Spinal cord (tissue), 10 donors: ENCODE results near the gene MSH2. TPM values are rescaled to one million over a fixed set of nuclear protein-coding genes. Genes with fewer than 3 reads are reported as not detected.
"Not testable (repeated sequence)": the region's sequence is repeated elsewhere in the genome, so short reads cannot be mapped to it uniquely, and the experiment has no call there.

Source experiments
- DNase-seq, 6 donors: peaks; one replicate each; pipeline versions ENCODE4 v3.0.0 to v3.0.0-alpha.2; 2013 to 2015; ENCODE audit warnings: low spot score in 6 of 6, low read depth in 4 of 6
- H3K27ac ChIP-seq: one replicate; pipeline ENCODE4 v1.5.1; 2013; ENCODE audit warnings: low read depth, low read length, control low read depth
- H3K27me3 ChIP-seq: one replicate; pipeline ENCODE4 v1.6.1; 2013; ENCODE audit warnings: low read length; ENCODE audit not compliant: control insufficient read depth, insufficient read depth
- H3K36me3 ChIP-seq: one replicate; pipeline ENCODE4 v1.6.1; 2013; ENCODE audit warnings: low read length; ENCODE audit not compliant: control insufficient read depth, insufficient read depth
- H3K4me1 ChIP-seq: one replicate; pipeline ENCODE4 v1.6.1; 2013; ENCODE audit warnings: low read length; ENCODE audit not compliant: control insufficient read depth, insufficient read depth
- H3K4me3 ChIP-seq: one replicate; pipeline ENCODE4 v1.5.1; 2013; ENCODE audit warnings: low read depth, low read length, control low read depth
- H3K9me3 ChIP-seq: one replicate; pipeline ENCODE4 v1.6.1; 2013; ENCODE audit warnings: low read length; ENCODE audit not compliant: control insufficient read depth, insufficient read depth
- WGBS: methylation state at CpG from one replicate; pipeline ENCODE4 v1.1.5; 2013; ENCODE audit warnings: missing lambda C conversion rate; ENCODE audit not compliant: insufficient coverage; 5-methylcytosine and 5-hydroxymethylcytosine counted together
- polyA plus RNA-seq, 2 donors: library from polyadenylated mRNA; unstranded; fragments of 120-200 nt; gene quantifications; one replicate each; pipeline ENCODE4 v1.2.1, GENCODE V29; 2013; ENCODE audit not compliant: insufficient read length in 2 of 2
- total RNA-seq, 2 donors: library from RNA; depleted of rRNA in 1 of 2; stranded (reverse); fragments of 120-200 nt in 1 of 2; fragments of >200 nt in 1 of 2; gene quantifications; one replicate each; pipeline versions ENCODE4 v1.2.3 to v1.2.4, GENCODE V29; 2013 to 2014
- donor health status: healthy.

Gene MSH2
- total and polyA plus RNA-seq, 4 donors: 35.0 to 73.4 (median 47.2) TPM

GRCh38 chr2:47405757-47406156 lies 2.8 kb downstream of the MSH2 start:
- Histone ChIP-seq H3K36me3 (peaks cover 3% of the 10 kb centered on the region), H3K27ac (no peak overlapping the region), H3K4me1 (peaks cover 20% of the 10 kb centered on the region), H3K4me3 (no peak overlapping the region), H3K9me3 (no peaks in the 10 kb centered on the region), H3K27me3 (no peaks in the 10 kb centered on the region)
- no peak for DNase-seq
- 94% methylated on average over 2 of the region's 2 CpGs for WGBS

DNA sequence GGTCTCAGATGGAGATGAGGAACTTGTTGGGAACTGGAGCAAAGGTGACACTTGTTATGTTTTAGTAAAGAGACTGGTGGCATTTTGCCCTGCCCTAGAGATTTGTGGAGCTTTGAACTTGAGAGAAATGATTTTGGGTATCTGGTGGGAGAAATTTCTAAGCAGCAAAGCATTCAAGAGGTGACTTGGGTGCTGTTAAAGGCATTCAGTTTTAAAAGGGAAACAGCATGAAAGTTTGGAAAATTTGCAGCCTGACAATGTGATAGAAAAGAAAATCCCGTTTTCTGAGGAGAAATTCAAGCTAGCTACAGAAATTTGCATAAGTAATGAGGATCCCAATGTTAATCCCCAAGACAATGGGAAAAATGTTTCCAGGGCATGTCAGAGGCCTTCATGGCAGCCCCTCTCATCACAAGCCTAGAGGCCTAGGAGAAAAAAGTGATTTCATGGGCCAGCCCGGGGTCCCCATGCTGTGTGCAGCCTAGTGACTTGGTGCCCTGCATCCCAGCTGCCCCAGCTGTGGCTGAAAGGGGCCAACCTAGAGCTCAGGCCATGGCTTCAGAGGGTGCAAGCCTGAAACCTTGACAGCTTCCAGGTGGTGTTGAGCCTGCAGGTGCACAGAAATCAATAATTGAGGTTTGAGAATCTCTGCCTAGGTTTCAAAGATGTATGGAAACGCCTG lies 3.8 kb downstream of the MSH2 start:
- Histone ChIP-seq H3K36me3 (peaks cover 13% of the 10 kb centered on the region), H3K4me1 (peaks cover 19% of the 10 kb centered on the region)
- whole genome bisulfite sequencing: 96% methylated on average over 3 of the region's 3 CpGs
- H3K4me3 ChIP-seq, H3K27me3 ChIP-seq, H3K27ac ChIP-seq, DNase-seq, H3K9me3 ChIP-seq: not testable (repeated sequence)

DNA sequence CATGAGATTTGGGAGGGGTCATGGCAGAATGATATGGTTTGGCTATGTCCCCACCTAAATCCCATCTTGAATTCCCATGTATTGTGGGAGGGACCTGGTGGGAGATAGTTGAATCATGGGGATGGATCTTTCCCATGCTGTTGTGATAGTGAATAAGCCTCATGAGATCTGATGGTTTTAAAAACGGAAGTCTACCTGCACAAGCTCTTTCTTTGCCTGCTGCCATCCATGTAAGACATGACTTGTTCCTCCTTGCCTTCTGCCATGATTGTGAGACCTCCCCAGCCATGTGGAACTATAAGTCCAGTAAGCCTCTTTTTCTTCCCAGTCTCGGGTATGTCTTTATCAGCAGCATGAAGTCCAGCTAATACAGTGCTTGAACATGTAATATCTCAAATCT lies 5.0 kb downstream of the MSH2 start:
- no CpG with 5 or more reads among the region's 2 CpGs for WGBS

GRCh38 chr2:47414682-47415458 lies 11.9 kb downstream of the MSH2 start:
- Histone ChIP-seq H3K4me1 (no peaks in the 10 kb centered on the region), H3K27ac (no peak overlapping the region), H3K4me3 (no peak overlapping the region), H3K36me3 (peaks cover 57% of the 10 kb centered on the region), H3K27me3 (no peaks in the 10 kb centered on the region), H3K9me3 (no peaks in the 10 kb centered on the region)
- WGBS: 100% methylated on average over 1 of the region's 7 CpGs
- no peak for DNase-seq

More for the DNA sequence above, 5.0 kb downstream of the MSH2 start:
- H3K4me1 ChIP-seq: peaks cover 11% of the 10 kb centered on the region
- not testable (repeated sequence) for H3K27ac ChIP-seq, H3K4me3 ChIP-seq, H3K9me3 ChIP-seq, H3K27me3 ChIP-seq, DNase-seq
- H3K36me3 ChIP-seq: peaks cover 19% of the 10 kb centered on the region

GRCh38 chr2:47420214-47420613 lies 17.3 kb downstream of the MSH2 start:
- Histone ChIP-seq H3K36me3 (peaks cover 46% of the 10 kb centered on the region), H3K27ac (no peak overlapping the region), H3K27me3 (no peaks in the 10 kb centered on the region), H3K4me1 (no peaks in the 10 kb centered on the region), H3K9me3 (no peaks in the 10 kb centered on the region), H3K4me3 (no peak overlapping the region)
- whole genome bisulfite sequencing: 93% methylated on average over 2 of the region's 2 CpGs
- no peak for DNase-seq

- H3K36me3 ChIP-seq: peaks cover 42% of the 10 kb centered on the region
- H3K27me3 ChIP-seq: not testable (repeated sequence)
Measured at GRCh38 chr2:47420683-47421082, 17.7 kb downstream of the MSH2 start.

DNA sequence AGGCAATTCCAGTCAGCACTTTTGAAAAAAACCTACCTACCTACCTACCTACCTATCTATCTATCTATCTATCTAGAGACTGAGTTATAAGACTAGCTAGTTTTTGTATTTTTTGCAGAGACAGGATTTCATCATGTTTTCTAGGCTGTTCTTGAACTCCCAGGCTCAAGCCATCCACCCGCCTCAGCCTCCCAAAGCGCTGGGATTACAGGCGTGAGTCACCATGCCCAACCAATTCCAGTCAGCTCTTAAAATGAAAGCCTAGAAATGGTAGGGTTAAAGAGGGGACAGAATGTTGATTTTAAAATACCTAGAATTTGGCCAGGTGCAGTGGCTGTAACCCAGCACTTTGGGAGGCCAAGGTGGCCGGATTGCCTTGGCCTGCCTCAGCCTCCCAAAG lies 19.1 kb downstream of the MSH2 start:
- Histone ChIP-seq H3K4me3 (no peak overlapping the region), H3K9me3 (no peaks in the 10 kb centered on the region), H3K27me3 (no peaks in the 10 kb centered on the region), H3K36me3 (peaks cover 41% of the 10 kb centered on the region), H3K27ac (no peak overlapping the region), H3K4me1 (no peaks in the 10 kb centered on the region)
- no CpG with 5 or more reads among the region's 4 CpGs for WGBS
- no peak for DNase-seq

More at GRCh38 chr2:47420683-47421082, 17.7 kb downstream of the MSH2 start:
- not testable (repeated sequence) for H3K4me1 ChIP-seq, H3K9me3 ChIP-seq, H3K27ac ChIP-seq, DNase-seq, H3K4me3 ChIP-seq
- 87% methylated on average over 10 of the region's 10 CpGs for WGBS

DNA sequence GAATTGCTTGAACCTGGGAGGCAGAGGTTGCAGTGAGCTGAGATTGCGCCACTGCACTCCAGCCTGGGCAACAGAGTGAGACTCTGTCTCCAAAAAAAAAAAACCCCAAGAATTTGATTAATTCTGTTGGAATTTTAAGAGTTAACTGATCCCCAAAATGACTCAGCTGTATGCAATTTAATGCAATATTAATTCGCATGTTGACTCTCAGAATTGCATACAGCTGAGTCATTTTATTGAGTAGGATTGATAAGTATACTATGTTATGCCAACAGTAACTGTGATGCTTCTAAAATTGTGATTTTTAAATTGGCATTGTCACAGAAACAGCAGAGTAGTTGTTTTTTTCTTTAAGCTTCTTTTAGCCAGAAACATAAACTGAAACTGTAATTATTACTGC lies 19.6 kb downstream of the MSH2 start:
- H3K27ac ChIP-seq: no peak overlapping the region
- H3K27me3 ChIP-seq: no peaks in the 10 kb centered on the region
- WGBS: no CpG with 5 or more reads among the region's 2 CpGs
- H3K4me3 ChIP-seq: no peak overlapping the region
- no peaks in the 10 kb centered on the region for H3K4me1 ChIP-seq
- DNase-seq: no peak
- peaks cover 36% of the 10 kb centered on the region for H3K36me3 ChIP-seq
- H3K9me3 ChIP-seq: no peaks in the 10 kb centered on the region

DNA sequence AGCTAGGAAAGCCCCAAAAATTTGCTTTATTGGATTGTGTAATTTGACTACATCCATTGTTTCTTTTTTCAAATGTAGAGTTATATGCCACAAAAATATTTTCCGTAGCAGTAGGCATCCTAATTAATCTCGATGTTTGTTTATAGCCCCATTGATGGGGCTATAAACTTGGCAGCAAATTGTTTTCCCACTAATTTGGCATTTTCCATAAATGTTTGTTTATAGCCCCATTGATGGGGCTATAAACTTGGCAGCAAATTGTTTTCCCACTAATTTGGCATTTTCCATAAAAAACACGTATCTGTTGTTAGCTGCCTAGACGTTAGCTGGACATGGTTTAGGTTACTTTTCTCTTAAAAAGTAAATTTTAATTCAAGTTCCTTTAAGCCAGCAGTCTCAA lies 23.8 kb downstream of the MSH2 start:
- Histone ChIP-seq H3K4me3 (no peak overlapping the region), H3K27ac (no peak overlapping the region), H3K9me3 (no peaks in the 10 kb centered on the region), H3K4me1 (no peaks in the 10 kb centered on the region), H3K36me3 (peaks cover 35% of the 10 kb centered on the region), H3K27me3 (no peaks in the 10 kb centered on the region)
- WGBS: 100% methylated on average over 1 of the region's 4 CpGs
- DNase-seq: peak in 1 of 6 donors; percentile 63

- Histone ChIP-seq H3K27me3 (no peaks in the 10 kb centered on the region), H3K27ac (no peak overlapping the region), H3K4me3 (no peak overlapping the region), H3K9me3 (no peaks in the 10 kb centered on the region), H3K4me1 (no peaks in the 10 kb centered on the region), H3K36me3 (peaks cover 34% of the 10 kb centered on the region)
- DNase-seq: no peak
- WGBS: 100% methylated on average over 2 of the region's 6 CpGs
Measured at GRCh38 chr2:47429795-47430194, 26.8 kb downstream of the MSH2 start.
